Lower leg skin (tissue), 4 donors: ENCODE data around the gene HNRNPAB. TPM values are rescaled to one million over a fixed set of nuclear protein-coding genes. Genes with fewer than 3 reads are reported as not detected.

Experiments used
- DNase-seq, 2 donors: peaks; one replicate each; pipeline ENCODE4 v3.0.0-alpha.2; 2019; ENCODE audit warnings: low spot score in 2 of 2
- H3K4me3 ChIP-seq: fragments of 200-600 bp; sonication (generic); 2 replicates; pipeline ENCODE4 v1.5.1; 2017; ENCODE audit warnings: mild to moderate bottlenecking, low read depth; ENCODE audit not compliant: poor library complexity, severe bottlenecking
- POLR2A ChIP-seq, 2 donors: fragments of 450-650 bp; IDR thresholded peaks; one replicate each; pipeline ENCODE4 v1.6.1; 2016 to 2017; ENCODE audit warnings: antibody characterized with exemption in 2 of 2, mild to moderate bottlenecking in 1 of 2, moderate library complexity in 1 of 2
- WGBS, 2 donors: methylation state at CpG; one replicate each; pipeline ENCODE4 v1.1.5; 2018; 5-methylcytosine and 5-hydroxymethylcytosine counted together
- intact Hi-C: fragments of 100-400 bp; cut with DNase I; formaldehyde crosslinking; loops from one replicate; pipeline ENCODE4 v1.15.0; 2023; ENCODE audit warnings: low total_unique reads
- total RNA-seq, 4 donors: library from RNA; depleted of rRNA; stranded (reverse); fragments of >200 nt; gene quantifications; one replicate each; pipeline ENCODE4 v1.1.0, GENCODE V29; 2016
- TF ChIP-seq, protein P1 (sequence below), 3 donors: fragments of 450-650 bp; IDR thresholded peaks; one replicate each; pipeline ENCODE4 v1.5.1; 2016; ENCODE audit warnings: antibody characterized with exemption in 3 of 3, mild to moderate bottlenecking in 3 of 3, moderate library complexity in 2 of 3

Gene HNRNPAB
- total RNA-seq, 4 donors from 2014 or later, result 76.4 to 124 (median 102) TPM

DNA sequence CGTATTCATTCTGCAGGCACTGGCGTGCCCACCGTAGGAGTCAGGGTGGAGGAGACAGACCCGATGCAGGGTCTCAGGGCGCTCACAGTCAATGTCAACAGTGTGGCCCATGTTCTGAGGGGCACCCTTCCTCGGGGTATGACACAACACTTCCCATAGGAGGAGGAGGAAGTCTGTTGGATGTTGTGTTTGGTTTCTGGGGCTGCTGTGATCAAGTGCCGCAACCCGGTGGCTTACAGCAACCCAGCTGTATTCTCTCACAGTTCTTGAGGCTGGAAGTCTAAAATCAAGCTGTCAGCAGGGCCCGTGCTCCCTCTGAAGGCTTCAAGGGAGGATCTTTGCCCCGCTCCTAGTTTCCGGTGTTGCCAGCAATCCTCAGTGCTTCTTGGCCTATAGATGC is 5.6 kb upstream of the HNRNPAB start:
- intact Hi-C loops, result no loop called here
- H3K4me3 ChIP-seq, result no peak overlapping the region
- 81 to 85% methylated on average over 11 of the region's 11 CpGs for WGBS, 2 donors
- DNase-seq, result peak in 1 of 2 donors; percentile 40
- TF ChIP-seq, protein P1, sequence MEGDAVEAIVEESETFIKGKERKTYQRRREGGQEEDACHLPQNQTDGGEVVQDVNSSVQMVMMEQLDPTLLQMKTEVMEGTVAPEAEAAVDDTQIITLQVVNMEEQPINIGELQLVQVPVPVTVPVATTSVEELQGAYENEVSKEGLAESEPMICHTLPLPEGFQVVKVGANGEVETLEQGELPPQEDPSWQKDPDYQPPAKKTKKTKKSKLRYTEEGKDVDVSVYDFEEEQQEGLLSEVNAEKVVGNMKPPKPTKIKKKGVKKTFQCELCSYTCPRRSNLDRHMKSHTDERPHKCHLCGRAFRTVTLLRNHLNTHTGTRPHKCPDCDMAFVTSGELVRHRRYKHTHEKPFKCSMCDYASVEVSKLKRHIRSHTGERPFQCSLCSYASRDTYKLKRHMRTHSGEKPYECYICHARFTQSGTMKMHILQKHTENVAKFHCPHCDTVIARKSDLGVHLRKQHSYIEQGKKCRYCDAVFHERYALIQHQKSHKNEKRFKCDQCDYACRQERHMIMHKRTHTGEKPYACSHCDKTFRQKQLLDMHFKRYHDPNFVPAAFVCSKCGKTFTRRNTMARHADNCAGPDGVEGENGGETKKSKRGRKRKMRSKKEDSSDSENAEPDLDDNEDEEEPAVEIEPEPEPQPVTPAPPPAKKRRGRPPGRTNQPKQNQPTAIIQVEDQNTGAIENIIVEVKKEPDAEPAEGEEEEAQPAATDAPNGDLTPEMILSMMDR (IDR thresholded peaks at IDR 0.05), result no peak
- no peak for TF ChIP-seq POLR2A (IDR thresholded peaks at IDR 0.05)

DNA sequence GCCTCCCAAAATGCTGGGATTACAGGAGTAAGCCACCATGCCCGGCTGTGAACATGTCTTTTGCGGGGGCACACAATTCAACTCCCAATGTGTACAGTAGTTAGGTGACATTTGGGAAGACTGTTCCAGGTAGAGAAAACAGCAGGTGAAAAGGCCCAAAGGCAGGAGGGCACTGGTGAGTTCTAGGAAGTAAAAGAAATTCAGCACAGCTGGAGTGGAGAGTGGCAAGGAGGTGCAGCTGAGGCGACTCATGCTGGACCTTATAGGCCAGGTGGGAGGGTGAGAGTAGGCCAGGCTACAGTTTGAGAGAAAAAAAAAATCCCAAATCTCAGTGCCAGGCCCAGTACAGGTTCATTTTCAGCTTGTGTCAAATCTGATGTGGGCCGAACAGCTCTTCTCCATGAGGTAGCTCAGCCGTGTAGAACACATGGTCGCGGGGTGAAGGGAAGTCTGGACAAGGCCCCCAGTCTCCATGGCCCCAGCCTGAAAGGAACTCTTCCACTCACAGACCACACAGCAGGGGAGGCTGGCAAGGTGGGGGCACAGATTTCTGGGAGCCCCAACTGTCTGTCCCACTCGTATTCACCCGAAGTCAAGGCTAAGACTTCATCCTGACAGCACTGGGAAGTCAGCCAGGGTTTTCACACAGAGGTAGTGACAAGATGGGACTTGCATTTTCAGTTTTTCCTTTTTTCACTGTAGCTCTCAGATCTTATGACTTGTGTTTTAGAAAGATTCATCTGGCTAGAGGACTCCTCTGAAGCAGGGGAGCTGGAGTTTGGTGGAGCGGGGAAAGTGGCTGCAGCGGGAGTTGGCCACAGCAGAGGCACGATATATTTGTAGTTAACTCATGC is 4.5 kb upstream of the HNRNPAB start:
- H3K4me3 ChIP-seq, result no peak overlapping the region
- WGBS, 2 donors, result 58 to 61% methylated on average over 12 of the region's 12 CpGs
- intact Hi-C loops, result no loop called here
- TF ChIP-seq POLR2A (IDR thresholded peaks at IDR 0.05), result no peak
- TF ChIP-seq, protein P1 (IDR thresholded peaks at IDR 0.05), result no peak
- peak in 1 of 2 donors; percentile 64 for DNase-seq

- DNase-seq, result peak in 1 of 2 donors; percentile 58
- TF ChIP-seq, protein P1 (IDR thresholded peaks at IDR 0.05), result no peak
- TF ChIP-seq POLR2A (IDR thresholded peaks at IDR 0.05), result no peak
- intact Hi-C loops, result no loop called here
- 65 to 74% methylated on average over 14 of the region's 14 CpGs for WGBS, 2 donors
- no peak overlapping the region for H3K4me3 ChIP-seq
Measured at GRCh38 chr5:178201221-178201926, 3.0 kb upstream of the HNRNPAB start.

DNA sequence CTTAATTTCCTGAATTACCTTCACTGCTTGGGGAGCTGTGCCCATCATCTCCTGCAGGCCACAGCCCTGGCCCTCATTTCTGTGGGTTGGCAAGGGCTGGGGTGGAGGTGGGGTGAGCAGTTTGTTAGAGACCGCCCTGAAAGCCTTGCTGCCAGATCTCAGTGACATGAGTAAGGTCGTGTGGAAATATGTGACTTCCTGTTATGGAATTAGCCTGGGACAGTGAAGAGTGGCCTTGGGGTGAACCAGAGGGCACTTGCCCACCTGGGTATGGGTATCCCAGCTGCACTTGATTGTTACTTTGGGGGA is 2.5 kb upstream of the HNRNPAB start:
- TF ChIP-seq, protein P1 (IDR thresholded peaks at IDR 0.05), result no peak
- TF ChIP-seq POLR2A (IDR thresholded peaks at IDR 0.05), result no peak
- intact Hi-C loops, result no loop called here
- DNase-seq, result no peak
- H3K4me3 ChIP-seq, result no peak overlapping the region
- 20 to 26% methylated on average over 2 of the region's 2 CpGs for WGBS, 2 donors

- intact Hi-C loops, result no loop called here
- WGBS, 2 donors, result 95 to 96% methylated on average over 10 of the region's 10 CpGs
- DNase-seq, result no peak
Measured at GRCh38 chr5:178202541-178202940, 1.8 kb upstream of the HNRNPAB start.

More at GRCh38 chr5:178202541-178202940, 1.8 kb upstream of the HNRNPAB start:
- H3K4me3 ChIP-seq, result no peak overlapping the region
- TF ChIP-seq, protein P1 (IDR thresholded peaks at IDR 0.05), result no peak
- TF ChIP-seq POLR2A (IDR thresholded peaks at IDR 0.05), result no peak
